GM23338 (cell line): ENCODE data around the gene WEE2.

Experiments used
- CREB1 ChIP-seq: fragments of 250-450 bp; sonication (Bioruptor Pico); IDR thresholded peaks from 2 replicates; pipeline ENCODE4 v1.5.0; 2020; ENCODE audit warnings: low read depth, mild to moderate bottlenecking, moderate library complexity
- EZH2 ChIP-seq: fragments of 200-600 bp; sonication (generic); IDR thresholded peaks from one replicate; pipeline ENCODE4 v1.8.0; 2017; ENCODE audit warnings: antibody characterized with exemption, mild to moderate bottlenecking, low read depth; ENCODE audit not compliant: unreplicated experiment
- EZH2phosphoT487 ChIP-seq: fragments of 200-600 bp; sonication (generic); IDR thresholded peaks from one replicate; pipeline ENCODE4 v1.8.1; 2018; ENCODE audit warnings: antibody characterized with exemption; ENCODE audit not compliant: unreplicated experiment
- NANOG ChIP-seq: IDR thresholded peaks from 2 replicates; pipeline ENCODE4 v1.6.1; 2016; ENCODE audit warnings: antibody characterized with exemption, borderline replicate concordance
- POLR2AphosphoS5 ChIP-seq: IDR thresholded peaks from 2 replicates; pipeline ENCODE4 v1.6.1; 2016; ENCODE audit warnings: antibody characterized with exemption, low read depth
- ZNF114 ChIP-seq: fragments of 250-450 bp; sonication (Bioruptor Pico); IDR thresholded peaks from 2 replicates; pipeline ENCODE4 v1.5.0; 2020; ENCODE audit warnings: mild to moderate bottlenecking, moderate library complexity
- TF ChIP-seq, protein P1 (sequence below), 2 experiments: fragments of 200-600 bp in 1 of 2; sonication (generic) in 1 of 2; conservative IDR thresholded peaks; 2 replicates each; pipeline versions ENCODE4 v1.5.1 to v1.6.1; 2016 to 2017; ENCODE audit warnings: antibody characterized with exemption in 2 of 2, low read depth in 2 of 2, mild to moderate bottlenecking in 2 of 2, moderate library complexity in 1 of 2
- TF ChIP-seq, protein P2 (sequence below): IDR thresholded peaks from one replicate; pipeline ENCODE4 v1.6.1; 2018; ENCODE audit warnings: antibody characterized with exemption; ENCODE audit not compliant: unreplicated experiment

DNA sequence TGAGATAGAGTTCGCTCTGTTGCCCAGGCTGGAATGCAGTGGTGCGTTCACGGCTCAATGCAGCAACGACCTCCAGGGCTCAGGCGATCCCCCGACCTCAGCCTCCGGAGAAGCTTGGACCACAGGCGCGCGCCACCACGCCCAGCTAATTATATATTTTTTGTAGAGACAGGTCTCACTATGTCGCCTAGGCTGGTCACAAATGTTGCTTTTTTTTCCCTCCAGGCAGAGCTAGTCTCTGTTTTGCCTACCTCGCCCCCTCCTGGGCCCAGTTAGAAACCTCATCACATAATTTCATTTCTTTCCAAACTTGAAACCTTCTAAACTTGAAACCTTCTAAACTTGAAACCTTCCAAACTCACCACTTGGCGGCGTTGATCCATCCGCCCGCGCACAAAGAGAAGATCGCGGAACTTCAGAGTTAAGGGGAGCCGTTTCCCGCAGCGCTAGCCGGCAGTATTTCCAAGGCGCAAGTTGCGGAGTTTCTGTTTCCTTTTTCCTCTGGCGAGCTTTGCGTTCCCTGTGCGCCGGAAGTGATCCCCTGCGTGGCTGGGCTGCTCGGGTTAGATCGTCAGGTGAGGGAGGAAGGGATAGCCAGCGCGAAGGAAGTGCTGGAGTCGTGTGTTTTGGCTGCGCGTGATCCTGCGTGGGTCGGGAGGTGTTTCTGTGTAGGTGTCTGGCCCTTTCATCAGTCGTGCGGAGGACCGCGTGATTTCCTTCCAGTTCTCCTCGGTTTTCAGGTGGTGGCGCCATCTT is 29.9 kb downstream of the WEE2 start, which contains the start of gene SSBP1:
- TF ChIP-seq CREB1 (CRISPR knock-in tag), result peak; percentile 90
- TF ChIP-seq, protein P1, sequence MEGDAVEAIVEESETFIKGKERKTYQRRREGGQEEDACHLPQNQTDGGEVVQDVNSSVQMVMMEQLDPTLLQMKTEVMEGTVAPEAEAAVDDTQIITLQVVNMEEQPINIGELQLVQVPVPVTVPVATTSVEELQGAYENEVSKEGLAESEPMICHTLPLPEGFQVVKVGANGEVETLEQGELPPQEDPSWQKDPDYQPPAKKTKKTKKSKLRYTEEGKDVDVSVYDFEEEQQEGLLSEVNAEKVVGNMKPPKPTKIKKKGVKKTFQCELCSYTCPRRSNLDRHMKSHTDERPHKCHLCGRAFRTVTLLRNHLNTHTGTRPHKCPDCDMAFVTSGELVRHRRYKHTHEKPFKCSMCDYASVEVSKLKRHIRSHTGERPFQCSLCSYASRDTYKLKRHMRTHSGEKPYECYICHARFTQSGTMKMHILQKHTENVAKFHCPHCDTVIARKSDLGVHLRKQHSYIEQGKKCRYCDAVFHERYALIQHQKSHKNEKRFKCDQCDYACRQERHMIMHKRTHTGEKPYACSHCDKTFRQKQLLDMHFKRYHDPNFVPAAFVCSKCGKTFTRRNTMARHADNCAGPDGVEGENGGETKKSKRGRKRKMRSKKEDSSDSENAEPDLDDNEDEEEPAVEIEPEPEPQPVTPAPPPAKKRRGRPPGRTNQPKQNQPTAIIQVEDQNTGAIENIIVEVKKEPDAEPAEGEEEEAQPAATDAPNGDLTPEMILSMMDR (conservative IDR thresholded peaks at IDR 0.05; ENCODE audit: low read depth in 2 of 2), result peak; percentile 68 to 77
- TF ChIP-seq, protein P2, sequence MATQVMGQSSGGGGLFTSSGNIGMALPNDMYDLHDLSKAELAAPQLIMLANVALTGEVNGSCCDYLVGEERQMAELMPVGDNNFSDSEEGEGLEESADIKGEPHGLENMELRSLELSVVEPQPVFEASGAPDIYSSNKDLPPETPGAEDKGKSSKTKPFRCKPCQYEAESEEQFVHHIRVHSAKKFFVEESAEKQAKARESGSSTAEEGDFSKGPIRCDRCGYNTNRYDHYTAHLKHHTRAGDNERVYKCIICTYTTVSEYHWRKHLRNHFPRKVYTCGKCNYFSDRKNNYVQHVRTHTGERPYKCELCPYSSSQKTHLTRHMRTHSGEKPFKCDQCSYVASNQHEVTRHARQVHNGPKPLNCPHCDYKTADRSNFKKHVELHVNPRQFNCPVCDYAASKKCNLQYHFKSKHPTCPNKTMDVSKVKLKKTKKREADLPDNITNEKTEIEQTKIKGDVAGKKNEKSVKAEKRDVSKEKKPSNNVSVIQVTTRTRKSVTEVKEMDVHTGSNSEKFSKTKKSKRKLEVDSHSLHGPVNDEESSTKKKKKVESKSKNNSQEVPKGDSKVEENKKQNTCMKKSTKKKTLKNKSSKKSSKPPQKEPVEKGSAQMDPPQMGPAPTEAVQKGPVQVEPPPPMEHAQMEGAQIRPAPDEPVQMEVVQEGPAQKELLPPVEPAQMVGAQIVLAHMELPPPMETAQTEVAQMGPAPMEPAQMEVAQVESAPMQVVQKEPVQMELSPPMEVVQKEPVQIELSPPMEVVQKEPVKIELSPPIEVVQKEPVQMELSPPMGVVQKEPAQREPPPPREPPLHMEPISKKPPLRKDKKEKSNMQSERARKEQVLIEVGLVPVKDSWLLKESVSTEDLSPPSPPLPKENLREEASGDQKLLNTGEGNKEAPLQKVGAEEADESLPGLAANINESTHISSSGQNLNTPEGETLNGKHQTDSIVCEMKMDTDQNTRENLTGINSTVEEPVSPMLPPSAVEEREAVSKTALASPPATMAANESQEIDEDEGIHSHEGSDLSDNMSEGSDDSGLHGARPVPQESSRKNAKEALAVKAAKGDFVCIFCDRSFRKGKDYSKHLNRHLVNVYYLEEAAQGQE, result no peak
- TF ChIP-seq POLR2AphosphoS5, result peak; percentile 96
- peak; percentile 81 for TF ChIP-seq ZNF114 (CRISPR knock-in tag)
- TF ChIP-seq EZH2, result no peak
- no peak for TF ChIP-seq EZH2phosphoT487
- TF ChIP-seq NANOG, result peak; percentile 53; the same call in 1 of the 2 replicates
